ENCODE results near the gene CCNT2.
"Not testable (repeated sequence)": the region's sequence is repeated elsewhere in the genome, so short reads cannot be mapped to it uniquely, and the experiment has no call there.

The CCNT2 gene

DNA sequence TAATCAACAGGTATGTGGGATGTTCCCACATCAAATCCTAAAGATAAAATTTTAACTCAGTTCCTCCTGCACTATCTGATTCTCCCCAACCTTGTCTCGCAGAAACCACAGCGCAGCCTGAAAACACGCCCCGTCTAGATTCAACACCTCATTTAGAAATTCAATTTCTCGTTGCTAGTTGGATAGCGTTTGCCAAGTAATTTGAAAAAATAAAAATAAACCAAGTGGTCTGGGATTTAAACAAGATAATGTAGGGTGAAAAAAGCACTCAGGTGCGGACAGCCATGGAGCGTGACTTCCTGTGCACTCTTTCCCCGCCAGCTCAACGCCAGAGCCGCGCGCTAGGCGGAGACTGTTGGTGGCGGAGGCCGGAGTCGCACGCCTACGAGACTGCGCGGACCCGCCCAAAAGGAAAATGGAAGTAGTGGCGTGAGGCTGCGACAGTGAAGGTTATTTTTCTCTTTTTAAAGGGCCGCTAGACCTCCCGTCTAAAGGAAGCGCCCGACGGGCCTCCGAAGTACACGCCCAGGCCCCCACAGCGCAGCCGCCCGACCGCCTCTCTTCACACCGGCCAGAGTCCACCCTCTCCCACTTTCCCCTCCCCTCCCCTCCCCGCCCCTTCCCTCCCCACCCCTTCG lies 615 bp upstream of the CCNT2 start:
- DNase-seq (ENCODE audit: low read depth in 4 of 4, low spot score in 1 of 4): peak in 3 of 4 experiments; percentile 65 to 77 (median 68)

DNA sequence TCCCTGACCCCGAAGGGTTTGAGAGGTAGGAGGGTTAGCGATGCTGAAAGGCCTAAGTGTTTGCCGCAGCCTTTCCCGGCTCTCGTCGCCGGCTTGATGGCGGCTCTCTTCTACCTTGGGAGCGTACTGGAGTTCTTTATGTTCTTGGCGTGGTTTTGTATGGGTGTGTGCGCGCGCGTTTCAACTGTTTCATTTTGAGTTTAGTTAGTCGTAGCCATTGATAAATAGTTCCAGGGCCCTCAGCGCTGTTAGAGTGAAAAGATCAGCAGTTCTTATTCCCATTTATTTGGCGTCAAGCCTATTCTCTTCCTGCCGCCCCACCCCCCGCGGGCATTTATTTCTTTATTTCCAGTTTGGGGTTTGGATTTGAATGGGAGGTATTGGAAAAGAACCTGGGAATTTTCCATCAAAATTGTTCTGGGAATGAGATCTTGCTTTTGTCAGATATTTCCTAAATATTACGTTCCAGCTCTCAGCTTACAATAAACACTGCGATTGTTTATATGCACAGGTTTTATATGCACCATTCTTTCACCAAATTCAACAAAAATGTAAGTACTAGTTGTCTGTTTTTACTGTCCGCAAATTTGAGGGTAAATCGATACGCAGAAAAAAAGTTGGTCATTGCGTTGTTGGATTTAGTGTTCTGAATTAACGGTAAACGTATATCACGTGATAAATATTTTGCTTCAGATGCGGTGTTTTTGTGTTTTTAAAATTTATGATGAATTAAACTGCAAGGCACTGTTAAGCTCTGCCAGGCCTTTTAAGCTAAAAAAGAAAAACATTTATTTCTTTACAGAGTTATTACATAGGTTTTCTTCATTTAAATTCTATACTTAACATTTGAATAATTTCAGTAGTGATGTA lies 954 bp downstream of the CCNT2 start:
- DNase-seq (ENCODE audit: low read depth in 4 of 4, low spot score in 1 of 4): peak; percentile 20 to 33 (median 26)

DNA sequence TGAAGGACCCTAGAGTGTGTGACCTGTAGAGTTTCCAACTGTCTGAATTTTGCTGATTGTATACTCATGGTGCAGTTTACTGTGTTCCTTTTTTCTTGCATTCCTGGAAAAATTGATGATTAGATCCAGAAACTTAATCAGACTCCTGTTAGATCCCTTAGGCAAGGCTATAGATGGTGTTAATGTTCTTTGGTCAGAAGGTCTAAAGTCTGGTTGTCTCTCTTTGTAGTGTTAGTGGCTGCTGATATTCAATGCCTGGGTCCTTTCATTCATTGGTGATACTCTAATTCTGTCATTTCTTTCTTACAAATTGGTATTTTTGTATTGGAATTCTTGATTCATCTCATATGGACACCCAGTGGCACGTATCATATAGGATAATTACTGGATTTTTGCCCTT lies 6.3 kb downstream of the CCNT2 start:
- no peak for DNase-seq (ENCODE audit: low read depth in 4 of 4, low spot score in 1 of 4)

DNA sequence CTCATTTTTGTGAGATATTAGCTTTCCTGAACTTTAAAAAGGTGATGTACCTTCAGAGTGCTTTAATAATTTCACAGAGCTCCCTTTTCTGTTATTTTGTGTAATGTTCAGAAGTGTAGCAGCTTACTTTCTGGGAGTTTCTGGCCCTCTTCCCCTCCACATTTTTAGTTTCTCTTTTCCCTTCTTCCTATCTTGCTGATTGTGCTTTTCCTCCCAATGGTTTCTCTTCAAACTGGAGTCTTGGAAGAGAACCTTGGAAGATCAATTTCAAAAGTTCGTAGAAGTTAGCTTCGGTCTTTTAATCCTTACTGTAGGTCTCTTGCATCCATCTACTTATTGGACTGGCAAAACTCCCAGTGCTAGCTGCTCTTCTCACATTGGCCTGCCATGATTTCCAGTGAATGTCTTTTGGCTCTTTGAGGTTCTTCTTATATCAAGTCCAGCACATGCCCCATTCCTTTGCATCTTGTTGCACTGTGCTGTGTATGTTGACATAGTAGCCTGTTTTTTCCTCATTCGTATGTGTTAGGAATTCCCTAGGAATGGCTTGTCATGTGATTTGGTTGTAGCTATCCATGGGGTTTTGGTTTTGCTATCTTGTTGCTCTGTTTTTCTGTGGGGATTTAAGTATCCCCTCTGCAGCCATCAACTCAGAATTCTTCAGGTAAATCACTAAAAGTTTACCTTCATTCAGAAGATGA lies 7.8 kb downstream of the CCNT2 start:
- DNase-seq (ENCODE audit: low read depth in 4 of 4, low spot score in 1 of 4): no peak

DNA sequence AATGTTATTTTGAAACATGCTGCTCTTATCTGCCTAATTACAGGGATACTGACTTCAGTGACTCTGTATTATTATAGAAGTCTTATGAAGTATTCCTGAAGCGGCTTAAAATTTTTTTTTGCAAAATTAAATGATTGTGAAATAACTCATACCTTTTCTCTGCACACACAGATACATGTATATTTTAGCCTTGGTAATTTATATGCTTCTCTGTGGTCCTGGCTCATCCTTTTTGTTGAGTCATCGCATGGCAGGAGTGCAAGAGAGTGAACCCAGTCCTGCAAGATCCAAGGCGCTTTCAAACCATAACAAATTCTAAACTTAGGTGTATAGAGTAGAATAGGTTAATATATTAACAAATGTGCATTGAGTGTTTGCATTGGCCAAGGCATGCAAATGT lies 8.6 kb downstream of the CCNT2 start:
- DNase-seq (ENCODE audit: low read depth in 4 of 4, low spot score in 1 of 4): no peak

DNA sequence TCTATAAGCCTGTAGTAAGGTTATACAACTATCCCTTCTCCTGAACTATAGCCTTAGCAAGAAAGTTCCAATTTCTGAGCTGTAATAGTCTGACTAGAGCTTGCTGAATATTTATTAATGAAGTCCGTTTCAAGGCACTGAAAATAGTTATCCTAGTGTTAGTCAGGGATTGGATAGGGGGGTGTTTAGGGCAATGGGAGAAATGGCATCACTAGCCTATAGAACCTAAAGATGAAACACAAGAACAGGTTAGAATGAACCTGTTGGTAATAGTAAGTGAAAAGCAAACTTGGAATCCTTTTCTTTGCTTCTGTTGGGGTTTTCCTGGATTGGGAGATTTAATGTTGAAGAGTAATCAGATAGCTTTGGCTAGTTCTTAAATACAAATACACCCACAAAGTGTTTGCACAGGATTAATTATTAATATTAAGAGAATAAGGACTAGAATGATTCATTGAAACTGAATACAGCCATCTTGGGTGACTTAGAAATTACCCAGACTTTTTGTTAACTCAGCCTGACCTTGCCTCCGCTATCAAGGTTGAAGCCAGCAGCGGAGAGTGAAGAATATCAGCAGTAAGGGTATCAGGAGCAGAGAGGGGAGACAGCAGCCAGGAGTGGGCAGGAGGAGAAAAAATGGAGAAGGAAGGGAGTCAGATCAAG lies 14.4 kb downstream of the CCNT2 start:
- DNase-seq (ENCODE audit: low read depth in 4 of 4, low spot score in 1 of 4): no peak

DNA sequence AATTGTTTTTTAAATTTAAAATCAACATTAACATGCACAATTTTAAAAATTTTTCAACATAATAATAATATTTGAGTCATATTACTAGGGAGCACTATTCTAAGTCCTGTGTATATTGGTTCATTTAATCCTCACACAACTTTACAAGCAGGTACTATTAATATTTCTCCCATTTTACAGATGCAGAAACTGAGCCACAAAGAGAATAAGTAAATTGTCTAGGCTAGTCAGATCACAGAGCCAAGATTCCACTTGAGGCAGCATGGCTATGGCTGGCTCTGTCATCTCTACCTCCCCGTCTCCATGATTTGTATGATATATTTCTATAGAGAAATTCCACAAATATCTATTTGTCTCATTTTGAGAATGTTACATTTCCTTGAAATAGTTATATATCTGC lies 15.1 kb downstream of the CCNT2 start:
- no peak for DNase-seq (ENCODE audit: low read depth in 4 of 4, low spot score in 1 of 4)

DNA sequence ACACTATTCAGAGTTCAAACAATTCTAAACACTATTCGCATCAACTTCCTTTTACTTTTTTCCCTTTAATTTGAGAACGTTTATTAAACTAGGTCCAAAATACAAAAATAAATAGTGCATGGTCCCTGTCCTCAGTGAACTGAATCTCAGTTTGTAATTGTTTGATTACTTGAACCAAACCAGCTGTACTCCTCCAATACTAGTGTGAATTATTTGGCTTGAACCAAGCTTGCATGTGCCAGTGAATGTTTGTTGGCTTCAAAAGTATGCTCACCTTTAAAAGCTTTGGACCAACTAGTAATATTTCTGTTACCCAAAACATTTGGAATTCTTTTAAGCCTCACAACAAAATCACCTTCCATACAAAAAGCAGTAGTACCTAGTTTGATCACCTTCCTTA lies 15.5 kb downstream of the CCNT2 start:
- DNase-seq (ENCODE audit: low read depth in 4 of 4, low spot score in 1 of 4): no peak

DNA sequence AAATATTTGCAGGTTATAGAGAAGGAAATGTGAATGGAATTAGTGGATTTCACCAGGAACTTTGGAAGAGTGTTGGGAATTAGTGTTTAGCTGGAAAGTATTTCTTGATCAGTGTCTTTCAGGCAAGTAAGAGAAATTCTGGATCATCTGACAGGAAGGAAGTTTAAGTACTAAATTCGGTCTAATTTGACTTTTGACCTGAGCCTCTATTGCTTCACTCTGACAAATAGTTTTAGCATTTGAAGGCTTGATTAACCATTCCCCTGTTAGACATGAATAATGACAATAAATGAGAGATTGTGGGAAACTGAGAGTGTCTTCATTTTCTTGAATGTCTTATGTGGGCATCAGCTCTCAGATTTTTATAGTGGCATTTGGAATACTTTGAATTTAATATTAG lies 16.0 kb downstream of the CCNT2 start:
- DNase-seq (ENCODE audit: low read depth in 4 of 4, low spot score in 1 of 4): no peak

DNA sequence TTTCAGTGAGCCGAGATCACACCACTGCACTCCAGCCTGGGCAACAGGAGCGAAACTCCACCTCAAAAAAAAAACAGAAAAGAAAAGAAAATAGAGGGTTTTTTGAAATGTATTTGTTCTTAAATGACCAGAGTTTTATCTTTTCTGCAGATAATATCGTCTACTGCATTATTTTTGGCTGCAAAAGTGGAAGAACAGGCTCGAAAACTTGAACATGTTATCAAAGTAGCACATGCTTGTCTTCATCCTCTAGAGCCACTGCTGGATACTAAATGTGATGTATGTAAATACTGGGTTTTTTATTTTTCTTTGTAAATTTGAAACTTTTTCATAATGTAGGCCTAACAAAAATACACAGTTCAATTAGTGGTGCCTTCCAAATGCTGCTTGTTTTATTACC lies 18.1 kb downstream of the CCNT2 start:
- no peak for DNase-seq (ENCODE audit: low read depth in 4 of 4, low spot score in 1 of 4)

DNA sequence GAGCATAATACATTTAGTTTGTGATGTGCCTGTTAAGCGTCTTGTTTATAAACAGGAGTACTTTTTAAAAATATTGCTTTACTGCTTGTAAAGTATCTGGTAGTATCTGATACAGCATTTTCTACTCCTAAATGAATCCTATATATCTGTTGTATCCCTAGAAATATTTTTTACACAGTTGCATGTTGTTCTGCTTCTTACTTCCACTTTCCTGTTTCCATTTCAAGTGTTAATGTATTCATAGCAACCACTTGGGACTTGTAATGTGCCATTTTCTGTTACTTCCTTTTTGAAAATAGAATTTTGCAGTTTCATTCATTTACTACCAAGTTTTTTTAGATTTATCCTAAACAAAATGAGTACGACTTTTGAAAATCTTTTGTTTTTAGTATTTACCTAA lies 24.9 kb downstream of the CCNT2 start:
- DNase-seq (ENCODE audit: low read depth in 4 of 4, low spot score in 1 of 4): no peak

DNA sequence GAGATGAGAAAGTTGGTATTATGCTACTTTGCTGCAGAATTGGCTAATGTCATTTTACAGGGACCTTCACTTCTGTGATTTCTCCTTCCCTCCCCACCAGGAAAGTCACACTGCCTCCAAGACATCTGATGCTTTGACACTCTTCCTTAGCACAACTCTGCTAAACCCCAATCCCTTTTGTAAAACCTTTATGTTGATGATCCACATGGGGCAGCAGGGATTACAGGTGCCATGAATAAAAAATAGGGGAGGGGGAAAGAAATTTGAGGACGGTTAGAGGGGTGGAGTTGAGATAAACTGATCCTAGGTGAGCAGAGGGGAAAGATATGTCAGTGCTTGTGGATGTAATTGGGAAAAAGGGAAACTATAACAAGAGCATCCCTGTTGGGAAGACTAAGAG lies 26.4 kb downstream of the CCNT2 start:
- no peak for DNase-seq (ENCODE audit: low read depth in 4 of 4, low spot score in 1 of 4)

DNA sequence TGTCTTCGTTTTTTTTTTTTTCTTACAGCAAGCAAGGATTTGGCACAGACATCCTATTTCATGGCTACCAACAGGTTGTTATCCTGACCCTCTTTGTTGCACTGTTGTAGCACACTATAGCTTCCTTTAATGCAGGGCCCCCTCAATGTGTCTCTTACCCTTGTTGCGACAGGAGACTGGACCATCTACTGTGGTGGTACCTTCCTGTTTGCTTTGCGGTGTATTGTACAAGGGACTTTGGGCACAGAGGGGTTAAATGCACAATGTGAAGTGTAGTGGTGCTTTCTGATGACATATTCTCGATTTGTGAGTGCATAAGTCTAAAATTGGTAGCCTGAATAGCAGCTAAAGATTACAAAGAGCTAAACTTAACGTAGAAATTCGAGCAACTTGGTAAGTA lies 27.5 kb downstream of the CCNT2 start:
- DNase-seq (ENCODE audit: low read depth in 4 of 4, low spot score in 1 of 4): no peak

DNA sequence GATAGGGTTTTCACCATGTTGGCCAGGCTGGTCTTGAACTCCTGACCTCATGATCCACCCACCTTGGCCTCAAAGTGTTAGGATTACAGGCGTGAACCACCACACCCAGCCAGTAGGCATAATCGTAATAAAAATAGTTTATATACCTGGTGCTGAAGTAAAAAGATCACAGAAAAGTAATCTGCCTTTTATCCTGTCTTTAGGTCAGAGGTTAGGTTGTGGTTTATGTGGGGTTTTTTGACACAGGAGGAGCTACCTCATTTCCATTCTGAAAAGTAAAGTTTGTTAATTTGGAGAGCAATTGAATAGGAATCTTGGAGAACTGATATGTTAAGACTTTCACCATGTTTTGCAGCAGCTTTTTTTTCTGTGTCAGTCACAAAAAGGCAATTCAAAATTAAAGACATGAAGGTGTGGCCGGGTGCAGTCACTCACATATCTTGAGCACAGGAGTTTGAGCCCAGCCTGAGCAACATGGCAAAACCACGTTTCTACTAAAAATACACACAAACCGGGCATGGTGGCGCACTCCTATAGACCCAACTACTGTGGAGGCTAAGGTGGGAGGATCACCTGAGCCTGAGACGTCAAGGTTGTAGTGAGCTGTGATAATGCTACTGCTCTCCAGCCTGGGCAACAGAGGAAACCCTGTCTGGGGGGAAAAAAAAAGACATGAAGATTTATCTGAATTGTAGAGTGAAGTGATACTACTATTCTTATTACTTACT lies 31.5 kb downstream of the CCNT2 start:
- no peak for DNase-seq (ENCODE audit: low read depth in 4 of 4, low spot score in 1 of 4)

DNA sequence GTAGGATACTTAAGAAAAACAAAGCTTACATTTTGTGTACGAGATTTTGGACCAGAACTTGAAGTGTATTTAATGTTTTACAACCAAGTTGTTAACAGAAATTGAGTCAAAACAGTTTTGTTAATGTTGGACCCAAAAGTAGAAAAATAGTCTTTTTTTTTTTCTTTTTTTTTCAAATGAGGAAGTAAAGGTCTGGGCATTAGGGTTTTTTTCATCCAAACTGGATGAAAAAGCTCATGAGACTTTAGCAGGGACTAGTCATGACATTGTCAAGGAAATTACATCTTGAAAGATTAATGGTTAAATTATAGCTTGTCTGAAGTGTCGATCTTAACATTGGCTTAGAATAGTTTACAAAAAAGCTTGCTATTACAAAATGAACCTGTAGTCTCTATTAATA lies 32.3 kb downstream of the CCNT2 start:
- no peak for DNase-seq (ENCODE audit: low read depth in 4 of 4, low spot score in 1 of 4)

DNA sequence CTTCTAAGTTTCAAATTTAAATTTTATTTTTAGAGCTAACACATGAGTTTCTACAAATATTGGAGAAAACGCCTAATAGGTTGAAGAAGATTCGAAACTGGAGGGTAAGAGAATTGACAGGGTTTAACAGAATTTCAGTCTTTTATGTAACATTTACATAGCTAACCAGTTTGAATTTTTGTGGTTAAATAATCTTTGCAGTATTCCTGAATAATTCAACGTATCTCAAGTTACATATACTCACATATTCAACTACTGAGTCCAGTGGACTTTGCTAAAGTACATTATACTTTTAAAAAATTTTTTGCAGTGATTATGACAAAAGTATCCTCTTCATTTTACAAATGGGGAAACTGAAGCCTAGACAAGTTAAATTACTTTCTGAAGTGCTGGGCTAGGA lies 34.0 kb downstream of the CCNT2 start:
- DNase-seq (ENCODE audit: low read depth in 4 of 4, low spot score in 1 of 4): no peak

DNA sequence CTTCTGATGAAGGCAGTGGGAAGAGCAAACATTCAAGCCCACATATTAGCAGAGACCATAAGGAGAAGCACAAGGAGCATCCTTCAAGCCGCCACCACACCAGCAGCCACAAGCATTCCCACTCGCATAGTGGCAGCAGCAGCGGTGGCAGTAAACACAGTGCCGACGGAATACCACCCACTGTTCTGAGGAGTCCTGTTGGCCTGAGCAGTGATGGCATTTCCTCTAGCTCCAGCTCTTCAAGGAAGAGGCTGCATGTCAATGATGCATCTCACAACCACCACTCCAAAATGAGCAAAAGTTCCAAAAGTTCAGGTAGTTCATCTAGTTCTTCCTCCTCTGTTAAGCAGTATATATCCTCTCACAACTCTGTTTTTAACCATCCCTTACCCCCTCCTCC lies 35.4 kb downstream of the CCNT2 start:
- DNase-seq (ENCODE audit: low read depth in 4 of 4, low spot score in 1 of 4): no peak

DNA sequence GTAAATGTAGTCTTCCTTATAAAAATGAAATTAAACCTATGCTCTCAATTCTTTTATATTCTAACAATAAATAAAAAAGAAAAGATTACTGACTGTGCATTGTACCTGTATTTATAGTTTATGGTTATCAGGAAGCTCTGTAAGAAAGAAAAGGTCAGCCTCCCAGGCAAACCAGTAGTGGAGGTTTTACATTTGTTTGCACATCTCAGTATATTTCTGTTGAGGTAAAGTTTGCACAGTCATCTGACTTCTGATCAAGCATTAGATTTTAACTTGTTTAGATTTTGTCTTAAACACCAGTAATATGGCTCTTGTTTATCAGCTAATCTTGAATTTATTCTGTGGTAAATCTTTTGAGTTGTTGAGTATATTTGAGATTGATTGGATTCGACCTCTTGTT lies 37.1 kb downstream of the CCNT2 start:
- DNase-seq (ENCODE audit: low read depth in 4 of 4, low spot score in 1 of 4): no peak

DNA sequence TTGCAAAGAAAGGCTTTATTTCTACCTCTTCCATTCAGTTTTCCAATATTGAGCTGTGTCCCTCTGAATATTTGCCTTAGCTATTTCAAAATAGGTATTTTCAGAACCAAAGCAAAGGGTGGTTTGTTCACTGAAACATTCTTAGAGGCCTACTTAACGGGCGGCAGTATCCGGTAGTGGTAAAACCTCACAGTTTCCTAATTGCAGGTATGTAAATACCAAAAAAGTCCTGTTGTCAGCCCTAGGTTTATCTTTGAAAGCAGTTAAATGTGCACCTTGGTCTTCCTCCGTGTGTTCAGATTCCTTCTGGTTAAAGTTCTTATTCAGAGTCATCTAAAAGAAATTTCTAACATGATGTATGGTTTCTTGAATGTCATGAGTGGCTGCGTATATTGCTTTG lies 38.9 kb downstream of the CCNT2 start:
- no peak for DNase-seq (ENCODE audit: low read depth in 4 of 4, low spot score in 1 of 4)

DNA sequence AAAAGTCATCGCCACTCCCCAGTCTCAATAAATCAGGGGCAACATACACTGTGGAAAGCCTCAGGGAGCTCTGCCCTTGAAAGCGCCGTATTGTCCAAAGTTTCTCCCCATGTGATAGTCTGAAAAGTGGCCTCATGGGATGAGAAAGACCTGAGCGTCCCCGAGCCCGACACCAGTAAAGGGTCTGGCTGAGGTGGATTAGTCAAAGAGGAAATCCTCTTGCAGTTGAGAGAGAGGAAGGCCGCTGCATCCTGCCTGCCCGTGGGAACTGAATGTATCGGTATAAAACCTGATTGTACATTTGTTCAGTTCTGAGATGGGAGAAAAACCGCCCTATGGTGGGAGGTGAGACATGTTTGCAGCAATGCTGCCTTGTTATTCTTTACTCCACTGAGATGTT lies 48.5 kb downstream of the CCNT2 start:
- DNase-seq (ENCODE audit: low read depth in 4 of 4, low spot score in 1 of 4): not testable (repeated sequence)
